ENCODE data around the gene ZNF146.
"Not testable (repeated sequence)": the region's sequence is repeated elsewhere in the genome, so short reads cannot be mapped to it uniquely, and the experiment has no call there.

ZNF146 gene

GRCh38 chr19:36266375-36266961, 51.6 kb downstream of the ZNF146 start:
- Histone ChIP-seq H3K9ac (ENCODE audit: low read length) (no peak overlapping the region), H3K4me3 (ENCODE audit: low read length) (no peak overlapping the region), H3K4me1 (ENCODE audit: control insufficient read depth, insufficient read depth, low read length) (no peaks in the 10 kb centered on the region), H3K9me3 (ENCODE audit: control insufficient read depth, low read length) (no peaks in the 10 kb centered on the region), H3K36me3 (ENCODE audit: control insufficient read depth, insufficient read depth, low read length) (no peaks in the 10 kb centered on the region), H3K27me3 (ENCODE audit: control insufficient read depth, insufficient read depth, low read length) (no peaks in the 10 kb centered on the region)

GRCh38 chr19:36267061-36267845, 52.3 kb downstream of the ZNF146 start:
- Histone ChIP-seq H3K4me1 (ENCODE audit: control insufficient read depth, insufficient read depth, low read length) (no peaks in the 10 kb centered on the region), H3K27me3 (ENCODE audit: control insufficient read depth, insufficient read depth, low read length) (no peaks in the 10 kb centered on the region), H3K9ac (ENCODE audit: low read length) (no peak overlapping the region), H3K36me3 (ENCODE audit: control insufficient read depth, insufficient read depth, low read length) (no peaks in the 10 kb centered on the region), H3K4me3 (ENCODE audit: low read length) (no peak overlapping the region), H3K9me3 (ENCODE audit: control insufficient read depth, low read length) (no peaks in the 10 kb centered on the region)

GRCh38 chr19:36268081-36268480, 53.2 kb downstream of the ZNF146 start:
- not testable (repeated sequence) for H3K27me3 ChIP-seq (ENCODE audit: control insufficient read depth, insufficient read depth, low read length); H3K36me3 ChIP-seq (ENCODE audit: control insufficient read depth, insufficient read depth, low read length); H3K9ac ChIP-seq (ENCODE audit: low read length); H3K4me1 ChIP-seq (ENCODE audit: control insufficient read depth, insufficient read depth, low read length); H3K4me3 ChIP-seq (ENCODE audit: low read length); H3K9me3 ChIP-seq (ENCODE audit: control insufficient read depth, low read length)

- H3K9ac ChIP-seq (ENCODE audit: low read length); H3K4me3 ChIP-seq (ENCODE audit: low read length); H3K4me1 ChIP-seq (ENCODE audit: control insufficient read depth, insufficient read depth, low read length); H3K27me3 ChIP-seq (ENCODE audit: control insufficient read depth, insufficient read depth, low read length); H3K9me3 ChIP-seq (ENCODE audit: control insufficient read depth, low read length); H3K36me3 ChIP-seq (ENCODE audit: control insufficient read depth, insufficient read depth, low read length): not testable (repeated sequence)
Measured at GRCh38 chr19:36268591-36268990, 53.7 kb downstream of the ZNF146 start.

- H3K4me1 ChIP-seq (ENCODE audit: control insufficient read depth, insufficient read depth, low read length); H3K9me3 ChIP-seq (ENCODE audit: control insufficient read depth, low read length); H3K27me3 ChIP-seq (ENCODE audit: control insufficient read depth, insufficient read depth, low read length); H3K4me3 ChIP-seq (ENCODE audit: low read length); H3K9ac ChIP-seq (ENCODE audit: low read length); H3K36me3 ChIP-seq (ENCODE audit: control insufficient read depth, insufficient read depth, low read length): not testable (repeated sequence)
Measured at GRCh38 chr19:36269295-36269694, 54.4 kb downstream of the ZNF146 start.
